Body of pancreas (tissue), 4 donors: ENCODE data around the gene TAAR2.

Experiments
- POLR2A ChIP-seq, 3 donors: fragments of 450-650 bp; IDR thresholded peaks; one replicate each; pipeline ENCODE4 v1.6.1; 2016; ENCODE audit warnings: antibody characterized with exemption in 3 of 3, mild to moderate bottlenecking in 2 of 3
- TF ChIP-seq, protein P1 (sequence below), 7 experiments: fragments of 450-650 bp in 4 of 7; fragments of 200-600 bp in 3 of 7; sonication (generic) in 3 of 7; IDR thresholded peaks; one replicate each; pipeline ENCODE4 v1.5.1; 2016 to 2019; ENCODE audit warnings: antibody characterized with exemption in 7 of 7

DNA sequence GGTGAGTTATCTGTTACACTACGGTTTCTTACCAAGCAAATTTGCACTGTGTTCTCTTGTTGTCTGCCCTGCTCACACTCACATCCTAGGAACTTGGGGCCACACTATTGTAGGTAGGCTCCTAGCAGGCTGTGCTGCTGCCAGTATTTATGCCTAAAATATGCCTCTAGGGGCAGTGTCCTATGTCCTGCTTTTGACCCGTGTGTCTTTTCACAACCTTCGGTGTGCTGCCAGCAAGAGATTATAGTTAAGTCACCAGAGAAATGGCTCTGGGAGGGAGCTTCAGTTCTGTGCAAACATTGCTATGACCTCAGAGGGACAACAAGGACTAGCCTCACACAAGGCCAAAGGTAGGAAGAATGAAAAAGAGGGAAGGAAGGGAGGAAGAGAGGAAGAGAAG is 25.6 kb downstream of the TAAR2 start:
- TF ChIP-seq, protein P1, sequence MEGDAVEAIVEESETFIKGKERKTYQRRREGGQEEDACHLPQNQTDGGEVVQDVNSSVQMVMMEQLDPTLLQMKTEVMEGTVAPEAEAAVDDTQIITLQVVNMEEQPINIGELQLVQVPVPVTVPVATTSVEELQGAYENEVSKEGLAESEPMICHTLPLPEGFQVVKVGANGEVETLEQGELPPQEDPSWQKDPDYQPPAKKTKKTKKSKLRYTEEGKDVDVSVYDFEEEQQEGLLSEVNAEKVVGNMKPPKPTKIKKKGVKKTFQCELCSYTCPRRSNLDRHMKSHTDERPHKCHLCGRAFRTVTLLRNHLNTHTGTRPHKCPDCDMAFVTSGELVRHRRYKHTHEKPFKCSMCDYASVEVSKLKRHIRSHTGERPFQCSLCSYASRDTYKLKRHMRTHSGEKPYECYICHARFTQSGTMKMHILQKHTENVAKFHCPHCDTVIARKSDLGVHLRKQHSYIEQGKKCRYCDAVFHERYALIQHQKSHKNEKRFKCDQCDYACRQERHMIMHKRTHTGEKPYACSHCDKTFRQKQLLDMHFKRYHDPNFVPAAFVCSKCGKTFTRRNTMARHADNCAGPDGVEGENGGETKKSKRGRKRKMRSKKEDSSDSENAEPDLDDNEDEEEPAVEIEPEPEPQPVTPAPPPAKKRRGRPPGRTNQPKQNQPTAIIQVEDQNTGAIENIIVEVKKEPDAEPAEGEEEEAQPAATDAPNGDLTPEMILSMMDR (IDR thresholded peaks at IDR 0.05), result peak in 5 of 7 experiments; percentile 13 to 32 (median 27)
- no peak for TF ChIP-seq POLR2A (IDR thresholded peaks at IDR 0.05)
